Measurements from ENCODE around the gene FCER1G. TPM values are rescaled to one million over a fixed set of nuclear protein-coding genes. Genes with fewer than 3 reads are reported as not detected.

FCER1G gene
- total and polyA plus RNA-seq, 2 of the 8 experiments (the other 6 are each of a cell fraction or from before 2014, with no cell fraction given), result 1.6 TPM; not detected in 1

- Histone ChIP-seq H3K27ac (ENCODE audit: low read depth, low read length) (no peak overlapping the region), H3K4me2 (ENCODE audit: insufficient read depth in 1 of 2, low read depth in 2 of 2, low read length in 2 of 2) (peak overlapping the region; percentile 87 to 94), H2BK20ac (ENCODE audit: low read length) (no peak overlapping the region), H3K23ac (ENCODE audit: insufficient read length) (no peak overlapping the region), H3K4me3 (ENCODE audit: extremely low read depth in 1 of 4, insufficient read depth in 2 of 4, low read depth in 3 of 4, low read length in 4 of 4) (peak overlapping the region; percentile 75 to 93 (median 83)), H3K27me3 (replicated peaks in 1 of 4; ENCODE audit: control insufficient read depth in 3 of 4, extremely low read depth in 1 of 4, insufficient read depth in 3 of 4, low read length in 3 of 4) (0 out of 7 replicates have a peak, but pooled peaks cover 0 to 2% (median 0%) of the 10 kb centered on the region in 4 experiments), H3K79me2 (ENCODE audit: control insufficient read depth in 1 of 2, insufficient read depth in 2 of 2, low read length in 2 of 2) (no peaks in the 10 kb centered on the region), H2BK5ac (ENCODE audit: low read depth, low read length) (peak overlapping the region; percentile 66; the same call in 1 of the 2 replicates), H3K9me3 (ENCODE audit: insufficient read depth in 2 of 2, low read depth in 1 of 2, low read length in 1 of 2) (no peaks in the 10 kb centered on the region), H3K36me3 (ENCODE audit: control insufficient read depth in 2 of 4, insufficient read depth in 4 of 4, low read length in 3 of 4) (peaks cover 0 to 10% (median 8%) of the 10 kb centered on the region in 4 experiments; a peak in 5 of 8 replicates), H3K4ac (replicated peaks; ENCODE audit: insufficient read length, low read depth, low read length) (peak overlapping the region; percentile 10), H2AK5ac (ENCODE audit: low read depth, low read length) (no peak overlapping the region), H3K9ac (replicated peaks in 1 of 4; ENCODE audit: extremely low read depth in 1 of 4, low read depth in 3 of 4, low read length in 3 of 4) (peak overlapping the region in 3 of 4 experiments; percentile 4 to 84 (median 41); a peak in 4 of 7 replicates), H3K18ac (ENCODE audit: extremely low read depth, low read length) (peak overlapping the region; percentile 87; the same call in 1 of the 2 replicates), H2BK120ac (replicated peaks; ENCODE audit: low read depth, low read length) (no peak overlapping the region), H3K14ac (ENCODE audit: insufficient read length) (no peak overlapping the region), H3K4me1 (replicated peaks in 1 of 4; ENCODE audit: control insufficient read depth in 3 of 4, insufficient read depth in 4 of 4, low read length in 3 of 4) (peaks cover 2 to 6% (median 4%) of the 10 kb centered on the region in 4 experiments), H2AFZ (ENCODE audit: low read length) (peak overlapping the region; percentile 83; the same call in 1 of the 2 replicates), H3K79me1 (ENCODE audit: low read depth, low read length) (no peaks in the 10 kb centered on the region), H4K8ac (ENCODE audit: extremely low read depth, insufficient read depth, low read length) (peak overlapping the region; percentile 40; the same call in 1 of the 2 replicates), H2BK15ac (ENCODE audit: low read length) (peak overlapping the region; percentile 95; the same call in 1 of the 2 replicates), H3K56ac (replicated peaks; ENCODE audit: insufficient read length, low read depth, low read length) (no peak overlapping the region), H4K91ac (replicated peaks; ENCODE audit: insufficient read length, low read length) (peak overlapping the region; percentile 13), H2BK12ac (ENCODE audit: low read depth, low read length) (peak overlapping the region; percentile 60; the same call in 1 of the 2 replicates), H4K20me1 (replicated peaks in 1 of 2; ENCODE audit: control insufficient read depth in 1 of 2, insufficient read depth in 2 of 2, low read length in 2 of 2) (no peaks in the 10 kb centered on the region), H4K5ac (ENCODE audit: insufficient read length, low read depth, low read length) (peak overlapping the region; percentile 23), H3K23me2 (ENCODE audit: low read depth, low read length) (peaks cover 8% of the 10 kb centered on the region)
- TF ChIP-seq NRF1 (IDR thresholded peaks at IDR 0.05; ENCODE audit: low read depth, low read length), result no peak
- no peak for TF ChIP-seq KDM1A (IDR thresholded peaks at IDR 0.05; ENCODE audit: borderline replicate concordance, low read length)
- no peak for TF ChIP-seq EGR1 (IDR thresholded peaks at IDR 0.05; ENCODE audit: borderline replicate concordance, low read depth, low read length)
- no peak for TF ChIP-seq SP4 (IDR thresholded peaks at IDR 0.05; ENCODE audit: low read length)
- no peak for TF ChIP-seq ZNF274 (IDR thresholded peaks at IDR 0.05; ENCODE audit: borderline replicate concordance, extremely low read depth, low read length)
- no peak for TF ChIP-seq FOSL1 (IDR thresholded peaks at IDR 0.05; ENCODE audit: insufficient read depth, low read depth, low read length)
- TF ChIP-seq TAF7 (optimal IDR thresholded peaks at IDR 0.05; ENCODE audit: borderline replicate concordance, low read depth, low read length), result no peak
- no peak for TF ChIP-seq CBX5 (IDR thresholded peaks at IDR 0.05; ENCODE audit: low read depth, low read length)
- no peak for TF ChIP-seq JUND (IDR thresholded peaks at IDR 0.05; ENCODE audit: low read length)
- no peak for TF ChIP-seq SIN3A (conservative IDR thresholded peaks at IDR 0.05 in 1 of 2, IDR thresholded peaks at IDR 0.05 in 1 of 2; ENCODE audit: low read depth in 1 of 2, low read length in 2 of 2)
- no peak for TF ChIP-seq SIRT6 (IDR thresholded peaks at IDR 0.05; ENCODE audit: low read length)
- no peak for TF ChIP-seq YY1 (IDR thresholded peaks at IDR 0.05; ENCODE audit: low read depth, low read length)
- TF ChIP-seq TCF12 (IDR thresholded peaks at IDR 0.05; ENCODE audit: low read depth, low read length), result no peak
- 13% methylated on average over 14 of the region's 15 CpGs; no CpG with 5 or more reads in 1 of the 2 experiments for WGBS, 2 experiments (ENCODE audit: extremely low coverage in 1 of 2, insufficient coverage in 1 of 2, insufficient read length in 1 of 2, insufficient replicate concordance in 2 of 2, low coverage in 1 of 2, low lambda C conversion rate in 2 of 2, missing lambda C conversion rate in 1 of 2)
- ChIA-PET CTCF (ENCODE audit: partially characterized antibody) (interaction anchor here (0.7 to 23.7 kb wide), 27 partner anchors 9 to 201 kb away, joined by 3 to 427 read pairs (median 10); partner anchors contain the start of genes ADAMTS4, FCER1G, NDUFS2 and NR1I3), POLR2A (ENCODE audit: partially characterized antibody) (interaction anchor here (0.8 to 2.2 kb wide), 11 partner anchors 9 to 154 kb away, joined by 3 to 26 read pairs (median 4); partner anchors contain the start of genes NDUFS2 and PCP4L1)
- no peak for FAIRE-seq
- DNase-seq (ENCODE audit: low read depth in 1 of 2, low spot score in 2 of 2), result no peak
These were observed 11.2 kb downstream of the FCER1G start for GRCh38 chr1:161226320-161226711.
